ENCODE data around the gene CDK5RAP2.

- TF ChIP-seq POLR2A (IDR thresholded peaks at IDR 0.05) (no peak), EP300 (IDR thresholded peaks at IDR 0.05) (no peak)
These were observed 203.9 kb downstream of the CDK5RAP2 start for GRCh38 chr9:120376101-120376500.
